Thyroid gland (tissue), 4 donors: ENCODE results near the gene HMCN2. TPM values are rescaled to one million over a fixed set of nuclear protein-coding genes. Genes with fewer than 3 reads are reported as not detected.

Experiments
- DNase-seq, 2 donors: peaks; one replicate each; pipeline ENCODE4 v3.0.0-alpha.2; 2019
- H3K27ac ChIP-seq, 3 donors: fragments of 200-600 bp; sonication (generic); 1 replicate in 2 of 3; 2 replicates in 1 of 3; pipeline ENCODE4 v1.5.1; 2016 to 2019; ENCODE audit warnings: mild to moderate bottlenecking in 1 of 3, moderate library complexity in 1 of 3
- H3K27me3 ChIP-seq: fragments of 200-600 bp; sonication (generic); one replicate; pipeline ENCODE4 v1.5.1; 2019
- H3K36me3 ChIP-seq, 2 donors: fragments of 200-600 bp; sonication (generic); one replicate each; pipeline ENCODE4 v1.5.1; 2016 to 2019
- H3K4me1 ChIP-seq, 2 donors: fragments of 200-600 bp; sonication (generic); one replicate each; pipeline ENCODE4 v1.5.1; 2017 to 2019
- H3K4me3 ChIP-seq, 3 donors: fragments of 200-600 bp; sonication (generic); replicated peaks in 1 of 3; 1 replicate in 2 of 3; 2 replicates in 1 of 3; pipeline ENCODE4 v1.5.1; 2016; ENCODE audit warnings: mild to moderate bottlenecking in 1 of 3
- H3K9me3 ChIP-seq: fragments of 200-600 bp; sonication (generic); one replicate; pipeline ENCODE4 v1.5.1; 2017
- CTCF ChIP-seq, 6 experiments: fragments of 200-600 bp in 3 of 6; fragments of 450-650 bp in 3 of 6; sonication (generic) in 3 of 6; IDR thresholded peaks; one replicate each; pipeline ENCODE4 v1.5.1; 2016 to 2019; ENCODE audit warnings: antibody characterized with exemption in 6 of 6, mild to moderate bottlenecking in 2 of 6, inconsistent platforms in 1 of 6, moderate library complexity in 1 of 6
- POLR2A ChIP-seq, 2 donors: fragments of 450-650 bp; IDR thresholded peaks; one replicate each; pipeline ENCODE4 v1.6.1; 2017; ENCODE audit warnings: antibody characterized with exemption in 2 of 2, mild to moderate bottlenecking in 2 of 2, moderate library complexity in 1 of 2
- WGBS, 2 donors: methylation state at CpG; one replicate each; pipeline ENCODE4 v1.1.5; 2017; 5-methylcytosine and 5-hydroxymethylcytosine counted together
- intact Hi-C: fragments of 100-400 bp; cut with DNase I; formaldehyde crosslinking; loops from one replicate; pipeline ENCODE4 v1.15.1; 2023
- total RNA-seq, 4 donors: library from RNA; depleted of rRNA; stranded (reverse); fragments of >200 nt; gene quantifications; one replicate each; pipeline ENCODE4 v1.2.3, GENCODE V29; 2016

HMCN2 gene
- total RNA-seq, 4 donors from 2014 or later, result 1.7 to 5.5 (median 3.5) TPM

GRCh38 chr9:130377612-130378011 lies 112.1 kb downstream of the HMCN2 start:
- Histone ChIP-seq H3K4me3 (no peak overlapping the region), H3K9me3 (no peaks in the 10 kb centered on the region), H3K27ac (no peak overlapping the region), H3K36me3 (no peaks in the 10 kb centered on the region), H3K27me3 (no peaks in the 10 kb centered on the region), H3K4me1 (no peaks in the 10 kb centered on the region)
- 84 to 92% methylated on average over 12 to 14 of the region's 17 CpGs for WGBS, 2 donors
- intact Hi-C loops, result no loop called here
- no peak for DNase-seq
- TF ChIP-seq CTCF (IDR thresholded peaks at IDR 0.05), result no peak
- TF ChIP-seq POLR2A (IDR thresholded peaks at IDR 0.05), result no peak

GRCh38 chr9:130378875-130379648 lies 113.5 kb downstream of the HMCN2 start:
- Histone ChIP-seq H3K27me3 (no peaks in the 10 kb centered on the region), H3K9me3 (no peaks in the 10 kb centered on the region), H3K36me3 (no peaks in the 10 kb centered on the region), H3K4me3 (no peak overlapping the region), H3K4me1 (no peaks in the 10 kb centered on the region), H3K27ac (no peak overlapping the region)
- TF ChIP-seq POLR2A (IDR thresholded peaks at IDR 0.05) (no peak), CTCF (IDR thresholded peaks at IDR 0.05) (no peak)
- 92 to 94% methylated on average over 20 of the region's 20 CpGs for WGBS, 2 donors
- intact Hi-C loops, result no loop called here
- DNase-seq, result no peak

GRCh38 chr9:130379649-130379970 lies 114.0 kb downstream of the HMCN2 start:
- H3K36me3 ChIP-seq, result no peaks in the 10 kb centered on the region
- H3K27me3 ChIP-seq, result no peaks in the 10 kb centered on the region
- intact Hi-C loops, result no loop called here
- no peak for TF ChIP-seq POLR2A (IDR thresholded peaks at IDR 0.05)
- TF ChIP-seq CTCF (IDR thresholded peaks at IDR 0.05), result no peak
- no peak overlapping the region for H3K4me3 ChIP-seq
- DNase-seq, result no peak
- H3K27ac ChIP-seq, result no peak overlapping the region
- no peaks in the 10 kb centered on the region for H3K4me1 ChIP-seq
- no peaks in the 10 kb centered on the region for H3K9me3 ChIP-seq
- 79 to 83% methylated on average over 5 of the region's 5 CpGs for WGBS, 2 donors

- intact Hi-C loops, result no loop called here
- WGBS, 2 donors, result 89 to 92% methylated on average over 6 of the region's 6 CpGs
- H3K27ac ChIP-seq, result no peak overlapping the region
- H3K36me3 ChIP-seq, result no peaks in the 10 kb centered on the region
- no peaks in the 10 kb centered on the region for H3K4me1 ChIP-seq
- H3K9me3 ChIP-seq, result no peaks in the 10 kb centered on the region
- no peak overlapping the region for H3K4me3 ChIP-seq
- no peak for DNase-seq
- TF ChIP-seq POLR2A (IDR thresholded peaks at IDR 0.05) (no peak), CTCF (IDR thresholded peaks at IDR 0.05) (no peak)
- no peaks in the 10 kb centered on the region for H3K27me3 ChIP-seq
Observed at GRCh38 chr9:130380920-130381469, 115.4 kb downstream of the HMCN2 start.

- intact Hi-C loops, result no loop called here
- Histone ChIP-seq H3K27ac (no peak overlapping the region), H3K36me3 (no peaks in the 10 kb centered on the region), H3K9me3 (no peaks in the 10 kb centered on the region), H3K4me1 (no peaks in the 10 kb centered on the region), H3K4me3 (no peak overlapping the region), H3K27me3 (no peaks in the 10 kb centered on the region)
- no peak for DNase-seq
- 90 to 100% methylated on average over 2 to 6 of the region's 8 CpGs for WGBS, 2 donors
- no peak for TF ChIP-seq POLR2A (IDR thresholded peaks at IDR 0.05)
- no peak for TF ChIP-seq CTCF (IDR thresholded peaks at IDR 0.05)
Observed at GRCh38 chr9:130381660-130382059, 116.1 kb downstream of the HMCN2 start.
